OCI-LY7 (cell line): Measurements from ENCODE around the gene TWNK. TPM values are rescaled to one million over a fixed set of nuclear protein-coding genes. Genes with fewer than 3 reads are reported as not detected.

Experiments used
- BruUV-seq: library from RNA; stranded (reverse); fragments of 400-500 nt; replicated peaks from 2 replicates; lab custom pipeline; 2021; lab: Mats Ljungman, UMichigan
- CTCF ChIA-PET: fragments of 300-600 bp; sonication (Branson Sonifier 250); formaldehyde crosslinking; loops from one replicate; lab custom pipeline; 2022; ENCODE audit warnings: antibody characterized with exemption; ENCODE audit not compliant: unreplicated experiment; lab: Charles Lee
- POLR2A ChIA-PET: fragments of 300-600 bp; sonication (Branson Sonifier 250); formaldehyde crosslinking; loops from one replicate; lab custom pipeline; 2022; ENCODE audit warnings: antibody characterized with exemption; lab: Charles Lee
- DNase-seq: peaks from one replicate; pipeline ENCODE4 v3.0.0-alpha.2; 2015; ENCODE audit warnings: low spot score
- H2AFZ ChIP-seq: fragments of 200-600 bp; sonication (generic), shearing (Covaris generic); 2 replicates; pipeline ENCODE4 v1.6.1; 2014; ENCODE audit warnings: mild to moderate bottlenecking, antibody characterized with exemption, low read length, moderate library complexity
- H3K27ac ChIP-seq: fragments of 200-600 bp; sonication (generic); 2 replicates; pipeline ENCODE4 v1.5.1; 2014; ENCODE audit warnings: mixed run types, low read depth, mild to moderate bottlenecking, moderate library complexity, low read length, inconsistent platforms; ENCODE audit not compliant: poor library complexity, severe bottlenecking
- H3K36me3 ChIP-seq: fragments of 200-600 bp; sonication (generic); 2 replicates; pipeline ENCODE4 v1.6.1; 2014; ENCODE audit warnings: mild to moderate bottlenecking, antibody characterized with exemption, low read length, moderate library complexity, mixed read lengths; ENCODE audit not compliant: insufficient read depth
- H3K4me1 ChIP-seq: fragments of 200-600 bp; sonication (generic); 2 replicates; pipeline ENCODE4 v1.5.1; 2014; ENCODE audit warnings: mild to moderate bottlenecking, low read length; ENCODE audit not compliant: insufficient read depth, poor library complexity, severe bottlenecking
- H3K4me2 ChIP-seq: fragments of 200-600 bp; sonication (generic); 2 replicates; pipeline ENCODE4 v1.6.1; 2014; ENCODE audit warnings: mild to moderate bottlenecking, low read length
- H3K4me3 ChIP-seq: fragments of 200-600 bp; sonication (generic); 2 replicates; pipeline ENCODE4 v1.5.1; 2014; ENCODE audit warnings: mild to moderate bottlenecking, low read depth, low read length; ENCODE audit not compliant: poor library complexity, severe bottlenecking
- H3K79me2 ChIP-seq: fragments of 200-600 bp; sonication (generic); 2 replicates; pipeline ENCODE4 v1.6.1; 2016; ENCODE audit warnings: low read depth, mild to moderate bottlenecking, low read length, moderate library complexity, mixed read lengths; ENCODE audit not compliant: insufficient read depth
- H3K9me2 ChIP-seq: fragments of 200-600 bp; sonication (generic); 2 replicates; pipeline ENCODE4 v1.6.1; 2016; ENCODE audit warnings: mild to moderate bottlenecking, low read length, mixed read lengths; ENCODE audit not compliant: insufficient read depth
- H3K9me3 ChIP-seq: fragments of 200-600 bp; sonication (generic); 2 replicates; pipeline ENCODE4 v1.6.1; 2014; ENCODE audit warnings: mild to moderate bottlenecking, mixed run types, low read length, mixed read lengths
- H4K20me1 ChIP-seq: fragments of 200-600 bp; sonication (generic); 2 replicates; pipeline ENCODE4 v1.6.1; 2014; ENCODE audit warnings: mild to moderate bottlenecking, antibody characterized with exemption, low read length, moderate library complexity, mixed read lengths; ENCODE audit not compliant: insufficient read depth
- CTCF ChIP-seq: fragments of 200-600 bp; sonication (generic); conservative IDR thresholded peaks from 2 replicates; pipeline ENCODE4 v1.5.1; 2014; ENCODE audit warnings: mild to moderate bottlenecking, antibody characterized with exemption, low read length, moderate library complexity, mixed read lengths
- EZH2phosphoT487 ChIP-seq: fragments of 200-600 bp; sonication (generic); IDR thresholded peaks from 2 replicates; pipeline ENCODE4 v1.6.1; 2018; ENCODE audit warnings: low read depth, borderline replicate concordance, mild to moderate bottlenecking, mixed run types, antibody characterized with exemption, low read length, moderate library complexity, mixed read lengths
- intact Hi-C: fragments of 100-400 bp; cut with micrococcal nuclease; formaldehyde crosslinking; loops from one replicate; pipeline ENCODE4 v1.10.0; 2022; ENCODE audit not compliant: unreplicated experiment
- total RNA-seq, 2 experiments: library from RNA; depleted of rRNA in 1 of 2; stranded (reverse); fragments of >200 nt in 1 of 2; shearing (Covaris generic) in 1 of 2; gene quantifications; 2 replicates each; pipeline ENCODE4 v1.2.3, GENCODE V29; 2014 to 2022

The TWNK gene
- total RNA-seq, 2 experiments from 2014 or later = 15.8 to 21.7 TPM

GRCh38 chr10:101018600-101019439 lies 31.5 kb downstream of the TWNK start:
- no peak overlapping the region for H3K27ac ChIP-seq
- ChIA-PET POLR2A (interaction anchor here (1.3 kb wide), 1 partner anchor 32 kb away, joined by 3 read pairs; no protein-coding TSS in a partner anchor), CTCF (interaction anchor here (0.9 kb wide), 1 partner anchor 10 kb away, joined by 3 read pairs; no protein-coding TSS in a partner anchor)
- no peaks in the 10 kb centered on the region for H3K79me2 ChIP-seq
- no peaks in the 10 kb centered on the region for H3K9me3 ChIP-seq
- BruUV-seq = no TSS peak
- H4K20me1 ChIP-seq = no peaks in the 10 kb centered on the region
- intact Hi-C loops = no loop called here
- no peaks in the 10 kb centered on the region for H3K36me3 ChIP-seq
- peak; percentile 63 for DNase-seq
- H3K4me2 ChIP-seq = peak overlapping the region; percentile 51
- H3K4me1 ChIP-seq = peaks cover 11% of the 10 kb centered on the region
- H3K9me2 ChIP-seq = no peaks in the 10 kb centered on the region
- peak overlapping the region; percentile 51; the same call in 1 of the 2 replicates for H2AFZ ChIP-seq
- TF ChIP-seq EZH2phosphoT487 (no peak), CTCF (peak; percentile 77)
- H3K4me3 ChIP-seq = no peak overlapping the region

- intact Hi-C loops = no loop called here
- no peaks in the 10 kb centered on the region for H3K9me3 ChIP-seq
- H3K36me3 ChIP-seq = no peaks in the 10 kb centered on the region
- POLR2A ChIA-PET = interaction anchor here (1.3 kb wide), 1 partner anchor 32 kb away, joined by 3 read pairs; no protein-coding TSS in a partner anchor
- no peaks in the 10 kb centered on the region for H3K79me2 ChIP-seq
- no TSS peak for BruUV-seq
- no peak overlapping the region for H3K4me2 ChIP-seq
- H3K4me1 ChIP-seq = peaks cover 11% of the 10 kb centered on the region
- H2AFZ ChIP-seq = no peak overlapping the region
- H3K9me2 ChIP-seq = no peaks in the 10 kb centered on the region
- no peaks in the 10 kb centered on the region for H4K20me1 ChIP-seq
- no peak for DNase-seq
- TF ChIP-seq EZH2phosphoT487 = no peak
- TF ChIP-seq CTCF = no peak
- no peak overlapping the region for H3K4me3 ChIP-seq
- CTCF ChIA-PET = no interaction called here
- no peak overlapping the region for H3K27ac ChIP-seq
These were observed 32.0 kb downstream of the TWNK start for GRCh38 chr10:101019440-101019703.

- POLR2A ChIA-PET = no interaction called here
- Histone ChIP-seq H3K4me3 (no peak overlapping the region), H3K9me2 (no peaks in the 10 kb centered on the region), H2AFZ (no peak overlapping the region), H4K20me1 (no peaks in the 10 kb centered on the region), H3K79me2 (no peaks in the 10 kb centered on the region), H3K9me3 (no peaks in the 10 kb centered on the region), H3K4me2 (no peak overlapping the region), H3K36me3 (no peaks in the 10 kb centered on the region), H3K27ac (no peak overlapping the region), H3K4me1 (peaks cover 11% of the 10 kb centered on the region)
- no peak for TF ChIP-seq EZH2phosphoT487
- TF ChIP-seq CTCF = no peak
- BruUV-seq = no TSS peak
- CTCF ChIA-PET = no interaction called here
- DNase-seq = no peak
- intact Hi-C loops = no loop called here
These were observed 33.2 kb downstream of the TWNK start for GRCh38 chr10:101020427-101021075.
